Activated naive CD4-positive, alpha-beta T cell treated with anti-CD3 and anti-CD28 coated beads, Interleukin-2, amount 50 U/mL, for 72 hours (primary cell): ENCODE data around the gene THSD1. TPM values are rescaled to one million over a fixed set of nuclear protein-coding genes. Genes with fewer than 3 reads are reported as not detected.
"Not testable (repeated sequence)": the region's sequence is repeated elsewhere in the genome, so short reads cannot be mapped to it uniquely, and the experiment has no call there.

ENCODE experiments used
- ATAC-seq, 2 donors: fragments of 150-1000 bp; cut with Tn5 transposase; 2 replicates each; pipeline ENCODE4 v1.10.0; 2021; ENCODE audit warnings: mild to moderate bottlenecking in 2 of 2, moderate library complexity in 2 of 2
- DNase-seq, 2 donors: peaks; one replicate each; pipeline ENCODE4 v3.0.0; 2021 to 2022; ENCODE audit warnings: low spot score in 2 of 2
- H3K27ac Mint-ChIP-seq, 2 donors: one replicate each; pipeline ENCODE4 v1.8.0; 2022; ENCODE audit warnings: mild to moderate bottlenecking in 2 of 2, mixed read lengths in 2 of 2
- H3K36me3 Mint-ChIP-seq, 2 donors: one replicate each; pipeline ENCODE4 v1.8.0; 2022; ENCODE audit warnings: mixed read lengths in 2 of 2
- H3K9me3 Mint-ChIP-seq, 2 donors: one replicate each; pipeline ENCODE4 v1.8.0; 2022; ENCODE audit warnings: mixed read lengths in 2 of 2
- total RNA-seq, 2 donors: library from RNA; stranded (reverse); gene quantifications; one replicate each; pipeline ENCODE4 v1.2.3, GENCODE V29; 2022

Gene THSD1
- total RNA-seq, 2 donors from 2014 or later: 0.09 to 0.19 TPM

- Mint-ChIP-seq H3K36me3 (no peaks in the 10 kb centered on the region), H3K27ac (no peak overlapping the region), H3K9me3 (no peaks in the 10 kb centered on the region)
- ATAC-seq: no peak
- no peak for DNase-seq
Measured at GRCh38 chr13:52383366-52383765, 22.6 kb downstream of the THSD1 start.

GRCh38 chr13:52378312-52378711 lies 27.7 kb downstream of the THSD1 start:
- DNase-seq (no peak), ATAC-seq (no peak)
- no peaks in the 10 kb centered on the region for H3K9me3 Mint-ChIP-seq
- no peaks in the 10 kb centered on the region for H3K36me3 Mint-ChIP-seq
- H3K27ac Mint-ChIP-seq: no peak overlapping the region

- Mint-ChIP-seq H3K9me3 (no peaks in the 10 kb centered on the region), H3K36me3 (no peaks in the 10 kb centered on the region), H3K27ac (no peak overlapping the region)
- ATAC-seq (no peak), DNase-seq (no peak)
Measured at GRCh38 chr13:52377898-52378297, 28.1 kb downstream of the THSD1 start.

- no peak overlapping the region for H3K27ac Mint-ChIP-seq
Measured at GRCh38 chr13:52374873-52375411, 31.0 kb downstream of the THSD1 start.

GRCh38 chr13:52374389-52374788 lies 31.6 kb downstream of the THSD1 start:
- ATAC-seq: no peak
- Mint-ChIP-seq H3K9me3 (no peaks in the 10 kb centered on the region), H3K27ac (no peak overlapping the region), H3K36me3 (no peaks in the 10 kb centered on the region)
- DNase-seq: no peak

More at GRCh38 chr13:52374873-52375411, 31.0 kb downstream of the THSD1 start:
- no peak for ATAC-seq
- Mint-ChIP-seq H3K9me3 (no peaks in the 10 kb centered on the region), H3K36me3 (no peaks in the 10 kb centered on the region)
- DNase-seq: no peak

GRCh38 chr13:52373277-52373676 lies 32.7 kb downstream of the THSD1 start:
- H3K9me3 Mint-ChIP-seq, H3K27ac Mint-ChIP-seq, DNase-seq, ATAC-seq, H3K36me3 Mint-ChIP-seq: not testable (repeated sequence)

- Mint-ChIP-seq H3K9me3 (no peaks in the 10 kb centered on the region), H3K36me3 (no peaks in the 10 kb centered on the region), H3K27ac (no peak overlapping the region)
- ATAC-seq: no peak
- no peak for DNase-seq
Measured at GRCh38 chr13:52371736-52372247, 34.2 kb downstream of the THSD1 start.

- Mint-ChIP-seq H3K27ac (no peak overlapping the region), H3K9me3 (no peaks in the 10 kb centered on the region), H3K36me3 (no peaks in the 10 kb centered on the region)
- ATAC-seq (no peak), DNase-seq (no peak)
Measured at GRCh38 chr13:52366291-52366690, 39.7 kb downstream of the THSD1 start.

- not testable (repeated sequence) for H3K27ac Mint-ChIP-seq, DNase-seq, H3K9me3 Mint-ChIP-seq, ATAC-seq, H3K36me3 Mint-ChIP-seq
Measured at GRCh38 chr13:52362169-52362887, 43.6 kb downstream of the THSD1 start.

- ATAC-seq: no peak
- H3K27ac Mint-ChIP-seq: no peak overlapping the region
- no peaks in the 10 kb centered on the region for H3K36me3 Mint-ChIP-seq
- H3K9me3 Mint-ChIP-seq: no peaks in the 10 kb centered on the region
- DNase-seq: no peak
Measured at GRCh38 chr13:52361225-52361624, 44.7 kb downstream of the THSD1 start.

GRCh38 chr13:52359534-52359933 lies 46.4 kb downstream of the THSD1 start:
- H3K36me3 Mint-ChIP-seq: no peaks in the 10 kb centered on the region
- no peaks in the 10 kb centered on the region for H3K9me3 Mint-ChIP-seq
- ATAC-seq (no peak), DNase-seq (no peak)
- no peak overlapping the region for H3K27ac Mint-ChIP-seq

- Mint-ChIP-seq H3K9me3 (no peaks in the 10 kb centered on the region), H3K36me3 (no peaks in the 10 kb centered on the region), H3K27ac (no peak overlapping the region)
- ATAC-seq (no peak), DNase-seq (no peak)
Measured at GRCh38 chr13:52356327-52356726, 49.6 kb downstream of the THSD1 start.

GRCh38 chr13:52353193-52353592 lies 52.8 kb downstream of the THSD1 start:
- DNase-seq: no peak
- ATAC-seq: no peak
- H3K36me3 Mint-ChIP-seq: no peaks in the 10 kb centered on the region
- H3K9me3 Mint-ChIP-seq: no peaks in the 10 kb centered on the region
- no peak overlapping the region for H3K27ac Mint-ChIP-seq

GRCh38 chr13:52348983-52349780 lies 56.8 kb downstream of the THSD1 start:
- Mint-ChIP-seq H3K27ac (no peak overlapping the region), H3K36me3 (no peaks in the 10 kb centered on the region), H3K9me3 (no peaks in the 10 kb centered on the region)
- ATAC-seq (peak; percentile 62 to 100), DNase-seq (peak in 1 of 2 donors; percentile 23)

- H3K36me3 Mint-ChIP-seq: no peaks in the 10 kb centered on the region
- H3K27ac Mint-ChIP-seq: no peak overlapping the region
- ATAC-seq (no peak), DNase-seq (no peak)
- H3K9me3 Mint-ChIP-seq: no peaks in the 10 kb centered on the region
Measured at GRCh38 chr13:52348071-52348470, 57.9 kb downstream of the THSD1 start.

GRCh38 chr13:52345631-52346251 lies 60.2 kb downstream of the THSD1 start:
- no peak for DNase-seq
- no peak overlapping the region for H3K27ac Mint-ChIP-seq
- no peaks in the 10 kb centered on the region for H3K9me3 Mint-ChIP-seq
- no peaks in the 10 kb centered on the region for H3K36me3 Mint-ChIP-seq
- ATAC-seq: no peak

GRCh38 chr13:52345048-52345447 lies 60.9 kb downstream of the THSD1 start:
- ATAC-seq (no peak), DNase-seq (no peak)
- no peaks in the 10 kb centered on the region for H3K9me3 Mint-ChIP-seq
- H3K27ac Mint-ChIP-seq: no peak overlapping the region
- H3K36me3 Mint-ChIP-seq: no peaks in the 10 kb centered on the region
